IPS-NIHi7 (cell line): Measurements from ENCODE around the gene GFPT2.
A peak's percentile ranks its signal among the peaks of the same experiment; 100 is the strongest.

Experiments used
- DNase-seq: peaks from one replicate; pipeline ENCODE4 v3.0.0; 2012; ENCODE audit warnings: mixed read lengths; ENCODE audit errors: extremely low spot score

Gene GFPT2

DNA sequence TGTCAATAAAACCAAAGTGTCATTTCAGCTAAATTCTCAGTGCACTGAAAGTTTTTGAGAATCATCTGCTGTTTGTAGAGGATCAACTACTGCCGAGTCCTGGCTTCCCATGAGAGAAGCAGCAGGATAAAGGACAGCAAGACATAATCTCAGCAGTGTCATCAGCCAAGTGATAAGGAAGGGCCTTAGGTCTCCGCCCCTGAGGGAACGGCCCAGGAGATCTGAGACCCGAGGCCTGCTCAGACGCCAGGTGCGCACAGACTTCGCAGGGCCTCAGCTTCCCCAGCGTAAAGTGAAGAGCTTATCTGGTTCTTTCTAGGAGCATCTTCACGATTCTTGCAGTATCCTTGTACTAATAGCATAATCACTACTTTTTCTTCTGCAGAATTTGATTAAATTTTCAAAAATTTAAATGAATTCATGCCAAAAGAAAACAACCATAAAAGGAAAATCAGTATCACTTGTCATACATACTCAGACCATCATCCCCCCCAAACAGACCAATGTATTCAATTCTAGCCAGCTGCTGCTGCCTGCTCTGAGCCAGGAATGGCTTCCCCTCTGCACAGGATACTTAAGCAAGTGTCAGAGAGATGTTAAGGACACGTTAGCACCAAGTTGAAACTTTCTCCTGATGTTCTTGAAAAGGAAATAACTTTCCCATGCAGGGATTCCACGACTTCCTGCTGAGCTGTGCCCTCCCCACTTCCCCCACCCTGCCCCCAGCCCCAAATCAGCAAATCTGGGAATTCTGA, 2.2 kb downstream of the GFPT2 start:
- DNase-seq = no peak

DNA sequence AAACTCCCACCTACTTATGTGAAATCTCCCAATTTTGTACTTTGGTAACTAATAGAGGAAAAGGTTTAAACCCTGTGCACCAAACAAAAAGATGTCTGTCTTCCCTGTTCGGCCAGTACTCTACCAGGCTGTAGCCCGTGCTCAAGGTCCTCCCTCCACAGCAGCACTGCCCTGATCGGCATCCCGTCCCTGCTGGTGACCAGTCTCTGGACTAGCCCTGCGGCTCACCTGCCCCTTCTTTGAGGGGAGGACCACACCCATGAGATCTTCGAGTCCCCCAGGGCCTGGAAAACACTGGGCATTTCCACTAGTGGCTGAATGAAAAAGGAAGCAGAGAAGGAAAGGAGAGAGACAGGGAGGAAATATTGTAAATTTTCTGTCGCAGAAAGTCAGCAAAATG, 2.8 kb downstream of the GFPT2 start:
- no peak for DNase-seq

DNA sequence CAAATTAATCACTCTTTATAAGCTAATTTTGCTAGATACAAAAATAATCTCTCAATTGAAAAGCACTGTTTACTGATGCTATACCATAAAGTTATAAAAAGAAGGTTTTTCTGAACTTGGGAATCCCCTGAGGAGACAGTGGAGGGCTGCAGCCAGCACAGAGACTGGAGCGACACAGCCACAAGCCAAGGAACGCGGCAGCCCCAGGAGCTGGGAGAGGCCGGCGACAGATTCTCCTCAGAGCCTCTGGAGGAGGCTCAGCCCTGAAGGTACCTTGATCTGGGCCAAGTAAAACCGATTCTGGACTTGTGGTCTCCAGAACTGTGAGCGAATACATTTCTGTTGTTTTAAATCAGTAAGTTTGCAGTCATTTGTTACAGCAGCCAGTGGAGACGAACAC, 3.7 kb downstream of the GFPT2 start:
- DNase-seq = no peak

DNA sequence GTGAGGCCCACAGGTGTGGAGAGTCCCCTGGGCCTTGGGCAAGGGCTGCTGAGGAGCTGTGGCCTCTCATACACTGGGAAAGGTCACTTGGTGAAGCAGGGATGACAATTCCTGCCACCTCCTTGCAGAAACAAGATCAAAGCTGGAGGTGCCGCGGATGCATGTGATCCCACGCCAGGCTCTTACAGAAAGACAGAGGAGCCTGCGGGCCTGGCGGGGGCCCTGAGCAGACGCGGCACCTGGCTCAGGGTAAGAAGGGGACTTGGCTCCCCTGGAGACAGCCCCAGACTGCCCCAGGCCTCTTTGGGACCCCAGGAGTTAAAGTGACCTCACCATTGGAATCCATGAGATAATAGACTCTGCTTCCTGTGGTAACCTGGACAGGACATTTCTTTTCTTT, 4.8 kb downstream of the GFPT2 start:
- no peak for DNase-seq

DNA sequence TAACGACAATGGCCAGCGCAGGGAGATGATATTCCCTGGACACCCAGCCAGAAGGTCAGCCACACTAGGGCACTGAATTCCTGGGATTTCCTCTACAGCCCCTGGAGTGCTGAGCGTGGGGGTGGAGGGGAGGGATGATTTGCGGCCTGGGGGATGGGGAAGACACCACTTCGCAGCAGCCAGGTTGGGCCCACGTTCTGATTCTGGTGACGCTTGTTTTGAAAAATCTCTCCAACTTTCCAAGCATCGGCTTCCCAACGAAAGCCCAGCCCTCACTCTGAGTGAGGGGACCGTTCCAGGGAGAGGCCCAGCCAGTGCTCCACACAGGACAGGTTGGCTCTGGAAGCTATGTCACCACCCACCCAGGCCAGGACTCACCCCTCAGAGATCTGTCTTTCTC, 5.4 kb downstream of the GFPT2 start:
- DNase-seq = no peak

DNA sequence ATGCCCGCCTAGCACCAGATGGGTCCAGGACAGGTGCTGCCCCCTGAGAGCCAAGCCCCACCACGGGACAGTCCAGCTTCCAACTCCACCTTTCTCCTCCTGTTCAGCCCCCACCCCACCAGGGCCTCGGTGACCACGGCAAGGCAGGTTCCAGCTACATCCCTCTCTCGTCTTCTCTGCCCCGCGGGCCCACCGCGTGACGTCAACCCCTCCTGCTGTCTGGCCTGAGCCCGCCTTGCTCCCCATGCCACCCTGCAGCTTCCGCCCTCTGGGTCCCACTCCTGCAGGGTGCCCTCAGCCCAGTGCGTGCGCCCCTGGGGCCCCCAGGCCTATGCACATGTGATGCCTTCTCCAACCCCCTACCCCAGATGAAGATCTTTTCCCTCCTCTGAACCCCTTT, 6.8 kb downstream of the GFPT2 start:
- DNase-seq = no peak

DNA sequence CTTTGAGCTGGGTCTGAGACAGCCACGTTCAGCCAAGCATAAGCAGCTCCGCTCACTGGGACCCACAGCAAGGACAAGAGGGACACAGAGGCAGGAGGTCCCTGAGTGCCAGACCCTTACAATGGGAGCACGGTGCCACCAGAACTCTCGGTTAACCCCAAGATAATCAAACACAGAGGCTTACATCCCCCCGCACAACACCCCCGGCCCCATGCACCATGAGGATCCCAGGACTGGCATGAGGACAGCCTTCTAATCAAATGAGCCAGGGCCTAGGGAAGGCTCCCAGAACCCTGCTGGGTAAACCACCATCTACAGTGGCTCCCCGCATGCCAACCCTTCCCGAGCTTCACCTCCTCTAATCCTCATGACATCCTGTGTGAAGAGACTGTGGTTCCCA, 7.4 kb downstream of the GFPT2 start:
- DNase-seq = no peak

DNA sequence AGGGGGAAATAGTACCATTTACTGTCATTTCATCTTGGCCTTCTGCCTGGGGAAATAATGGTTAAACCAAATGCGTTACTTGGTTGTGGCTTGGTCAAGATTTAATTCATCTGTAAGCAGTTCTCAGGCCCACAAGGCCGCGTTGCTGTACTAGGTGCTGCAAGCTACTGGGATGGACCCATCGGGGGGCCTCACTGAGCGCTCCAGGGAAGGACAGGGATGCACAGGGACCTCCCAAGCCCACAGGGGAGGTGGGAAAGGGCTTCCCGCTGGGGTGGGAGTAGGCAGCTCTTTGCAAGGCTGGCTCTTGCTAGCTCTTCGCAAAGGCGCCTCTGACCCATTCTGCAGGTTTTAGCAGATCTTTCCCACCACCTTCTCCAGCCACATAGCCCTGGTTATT, 8.0 kb downstream of the GFPT2 start:
- no peak for DNase-seq

DNA sequence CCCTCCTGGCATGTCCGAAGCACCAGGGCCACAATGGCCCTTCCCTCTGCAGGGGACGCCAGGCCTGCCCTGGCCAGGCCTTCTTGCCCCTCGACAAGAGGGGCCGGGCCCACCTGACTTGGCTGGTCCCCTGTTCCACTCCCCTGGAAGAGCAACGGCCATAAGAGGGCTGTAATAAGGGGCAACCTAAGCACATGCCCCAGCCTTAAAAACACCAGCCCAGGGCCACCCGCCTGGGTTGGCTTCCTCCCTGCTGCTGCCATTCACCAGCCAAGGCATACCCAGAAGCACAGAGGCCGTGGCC, 8.5 kb downstream of the GFPT2 start:
- no peak for DNase-seq

DNA sequence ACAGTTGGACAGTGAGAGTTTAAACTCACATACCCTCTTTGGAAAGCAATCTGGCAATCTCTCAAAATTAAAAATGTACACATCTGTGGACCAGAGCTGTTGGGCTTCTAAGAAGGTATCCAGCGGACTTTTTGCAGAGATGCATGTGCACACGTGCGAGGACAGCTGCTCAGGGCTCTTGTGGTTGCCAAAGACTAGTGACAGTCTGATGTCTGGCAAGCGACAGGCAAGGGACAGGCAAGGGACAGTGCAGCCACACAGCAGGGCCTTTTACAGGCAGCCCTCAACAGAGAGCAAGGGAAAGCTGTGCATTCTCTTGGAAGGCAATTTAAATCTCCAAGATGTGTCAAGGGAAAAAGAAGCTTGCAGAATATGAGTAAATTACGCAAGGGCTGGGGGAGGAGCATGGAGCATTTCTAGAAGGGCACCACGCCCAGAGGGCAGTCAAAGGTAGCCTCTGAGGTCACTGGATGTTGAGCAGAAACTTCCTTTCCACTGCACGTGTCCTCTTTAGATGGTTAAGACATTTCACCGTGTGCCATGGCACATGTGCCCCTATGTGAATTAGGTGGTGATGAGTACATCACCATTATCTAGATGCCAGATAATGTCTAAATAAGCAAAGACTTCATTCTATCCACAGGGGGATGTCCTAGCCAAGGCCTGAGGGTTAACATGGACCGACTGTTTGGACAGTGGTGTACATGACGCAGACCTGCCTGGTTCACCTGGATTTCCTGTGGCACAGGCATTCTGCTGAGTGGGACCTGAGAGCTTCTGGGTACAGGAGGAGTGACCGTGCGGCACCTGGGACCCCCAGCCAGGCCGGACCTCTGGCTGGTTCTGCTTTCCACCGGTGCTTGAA, 9.1 kb downstream of the GFPT2 start:
- DNase-seq = no peak

DNA sequence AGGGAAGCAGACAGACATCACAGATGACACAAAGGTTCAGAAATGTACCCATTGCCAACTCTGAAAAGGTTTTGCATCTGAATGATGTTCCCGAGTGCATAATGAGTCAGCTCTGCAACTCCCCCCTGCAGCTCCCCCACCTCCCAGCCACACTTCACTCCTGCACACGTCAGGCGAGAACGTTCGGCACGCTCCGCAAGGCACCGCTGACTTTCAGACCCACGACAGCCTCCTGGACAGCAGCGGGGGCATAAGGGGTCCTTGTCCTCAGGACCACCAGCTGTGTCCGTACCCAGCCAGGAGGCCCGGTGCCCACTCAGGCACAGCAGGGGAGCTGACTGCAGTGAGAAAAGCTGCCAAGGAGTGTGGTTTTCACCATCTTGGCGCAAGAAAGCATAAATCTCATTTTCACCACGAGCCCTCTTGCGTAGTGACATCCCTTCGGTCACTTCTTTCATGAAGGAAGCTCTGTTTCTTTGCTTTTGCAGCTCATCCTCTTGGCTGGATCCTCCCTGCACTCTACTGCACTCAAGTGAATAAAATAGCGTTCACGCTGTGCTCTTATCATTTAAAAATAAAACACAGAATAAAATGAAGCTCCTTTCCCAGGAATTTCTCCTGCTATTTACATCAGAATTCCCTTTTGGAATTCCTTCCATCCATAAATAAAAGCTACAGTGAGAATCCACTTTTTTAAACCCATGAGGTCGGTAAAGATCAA, 9.9 kb downstream of the GFPT2 start:
- peak; percentile 58 for DNase-seq

DNA sequence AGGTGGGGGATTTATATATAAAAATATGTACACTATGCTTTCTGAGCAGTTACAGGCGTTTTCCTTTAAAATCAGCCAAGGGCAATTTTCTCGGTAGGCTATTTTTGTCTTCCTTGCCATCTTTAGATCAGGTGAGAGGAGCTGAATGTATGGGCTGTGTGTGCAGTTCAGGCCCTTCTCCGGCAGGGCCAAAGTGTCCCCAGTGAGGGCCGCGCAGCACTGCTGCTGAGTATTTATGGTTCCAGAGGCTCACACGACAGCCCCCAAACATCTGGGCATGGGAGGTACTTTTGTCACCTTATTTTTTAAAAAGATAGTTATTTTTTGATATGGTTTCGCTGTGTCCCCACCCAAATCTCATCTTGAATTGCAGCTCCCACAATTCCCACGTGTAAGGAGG, 11.5 kb downstream of the GFPT2 start:
- DNase-seq = no peak

DNA sequence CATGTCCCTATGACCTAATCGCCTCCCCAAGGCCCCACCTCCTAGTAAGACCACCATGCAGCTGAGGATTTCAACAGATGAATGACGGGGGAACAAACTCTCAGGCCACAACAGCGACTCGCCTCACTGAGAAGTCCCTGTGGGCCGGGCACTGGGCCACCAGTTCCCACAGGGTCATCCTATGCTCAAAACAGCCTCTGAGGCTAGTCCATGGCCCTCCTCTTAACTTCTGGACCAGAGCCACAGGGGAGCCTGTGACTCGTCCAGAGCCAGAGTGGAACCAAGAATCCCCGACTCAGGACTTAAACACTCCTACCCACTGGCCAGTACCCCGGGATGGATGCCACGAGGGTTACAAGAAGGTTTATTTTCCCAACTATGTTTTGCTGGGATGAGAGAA, 12.3 kb downstream of the GFPT2 start:
- no peak for DNase-seq

DNA sequence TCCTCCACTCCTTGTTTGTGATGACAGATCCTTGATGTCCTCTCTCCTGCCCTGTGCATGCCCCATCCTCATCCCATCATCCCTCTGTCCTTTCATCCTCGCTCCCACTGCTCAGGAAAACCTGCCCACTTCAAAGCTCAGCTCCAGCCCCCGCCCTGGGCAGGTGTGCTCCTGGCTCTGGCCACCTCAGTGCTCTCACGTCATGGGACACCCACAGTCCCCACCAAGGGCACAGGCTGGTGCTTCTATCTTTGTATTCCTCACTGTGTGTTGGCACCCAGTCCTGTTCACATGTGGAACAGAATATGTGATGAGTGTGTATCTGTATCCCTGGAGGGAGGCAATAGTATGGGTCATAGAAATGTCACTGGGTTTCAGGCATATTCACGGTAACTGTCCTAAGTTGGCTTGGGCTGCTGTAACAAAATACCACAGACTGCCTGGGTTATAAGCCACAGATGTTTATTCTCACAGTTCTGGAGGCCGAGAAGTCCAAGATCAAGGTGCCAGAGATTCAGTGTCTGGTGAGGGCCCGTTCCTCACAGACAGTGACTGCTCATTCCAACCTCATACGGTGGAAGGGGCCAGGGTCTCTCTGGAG, 13.5 kb downstream of the GFPT2 start:
- no peak for DNase-seq

DNA sequence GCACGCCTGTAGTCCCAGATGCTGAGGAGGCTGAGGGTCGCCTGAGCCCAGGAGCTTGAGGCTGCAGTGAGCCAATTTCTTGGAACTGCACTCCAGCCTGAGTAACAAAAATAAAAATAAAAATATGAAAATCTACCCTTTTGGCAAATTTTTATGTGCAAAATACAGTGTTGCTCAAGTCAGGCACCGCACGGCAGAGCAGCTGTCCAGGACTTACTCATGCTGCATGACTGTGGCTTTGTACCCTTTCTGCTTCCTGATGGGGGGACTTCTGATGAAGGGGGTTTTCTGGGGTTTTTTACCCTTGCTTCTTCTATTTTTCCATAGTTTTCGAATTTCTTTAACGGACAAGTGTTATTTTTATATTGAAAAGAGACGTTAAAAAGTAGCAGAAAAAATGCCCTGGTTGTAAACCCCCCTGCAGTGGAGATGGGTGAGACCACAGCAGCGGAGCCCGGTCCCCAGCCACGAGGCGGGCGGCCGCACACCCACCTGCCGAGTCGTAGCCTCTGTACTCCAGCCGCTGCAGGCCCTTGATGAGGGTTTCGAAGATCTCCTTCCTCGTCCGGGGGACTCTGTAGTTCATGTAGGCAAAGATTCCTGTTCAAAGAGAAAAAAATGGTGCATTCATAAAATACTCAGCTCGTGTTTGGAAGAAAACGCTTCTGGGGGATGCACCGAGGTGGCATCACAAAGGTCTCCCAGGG, 15.0 kb downstream of the GFPT2 start:
- DNase-seq = no peak

DNA sequence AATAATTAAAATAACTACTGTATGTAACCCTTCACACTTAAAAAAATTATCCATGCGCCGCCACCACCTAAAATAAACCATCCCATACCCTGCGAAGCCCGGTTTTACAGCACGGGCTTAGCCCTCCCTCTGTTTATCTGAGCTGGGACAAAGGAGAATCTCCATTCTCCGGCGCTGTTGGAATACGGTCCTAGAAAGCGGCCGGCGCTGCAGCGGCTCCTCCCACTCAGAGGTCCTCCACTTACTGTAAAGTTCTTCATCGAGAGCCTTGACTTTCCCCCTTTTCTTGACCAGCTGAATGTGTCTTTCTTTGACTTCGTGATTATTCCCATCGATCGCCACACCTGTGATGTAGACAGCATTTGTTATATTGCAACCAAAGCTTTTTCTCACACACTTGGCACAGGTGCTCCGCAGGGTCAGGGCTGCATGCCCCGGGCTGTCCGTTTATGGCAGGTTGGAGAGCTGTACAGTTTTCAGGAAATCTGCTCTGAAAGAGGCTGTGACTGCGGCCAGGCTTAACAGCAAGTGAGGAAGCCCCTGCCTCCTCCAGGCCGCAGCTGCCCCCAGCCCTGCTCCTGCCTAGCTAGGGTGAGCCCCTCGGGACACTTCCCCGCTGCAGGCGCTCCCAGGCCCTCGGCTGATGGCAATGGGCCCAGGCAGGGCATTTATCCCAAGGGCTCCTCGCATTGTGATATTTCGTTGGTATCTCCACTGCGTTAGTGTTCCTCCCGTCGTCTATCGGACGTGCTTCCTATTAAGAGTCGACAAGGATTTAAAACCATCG, 16.7 kb downstream of the GFPT2 start:
- no peak for DNase-seq

DNA sequence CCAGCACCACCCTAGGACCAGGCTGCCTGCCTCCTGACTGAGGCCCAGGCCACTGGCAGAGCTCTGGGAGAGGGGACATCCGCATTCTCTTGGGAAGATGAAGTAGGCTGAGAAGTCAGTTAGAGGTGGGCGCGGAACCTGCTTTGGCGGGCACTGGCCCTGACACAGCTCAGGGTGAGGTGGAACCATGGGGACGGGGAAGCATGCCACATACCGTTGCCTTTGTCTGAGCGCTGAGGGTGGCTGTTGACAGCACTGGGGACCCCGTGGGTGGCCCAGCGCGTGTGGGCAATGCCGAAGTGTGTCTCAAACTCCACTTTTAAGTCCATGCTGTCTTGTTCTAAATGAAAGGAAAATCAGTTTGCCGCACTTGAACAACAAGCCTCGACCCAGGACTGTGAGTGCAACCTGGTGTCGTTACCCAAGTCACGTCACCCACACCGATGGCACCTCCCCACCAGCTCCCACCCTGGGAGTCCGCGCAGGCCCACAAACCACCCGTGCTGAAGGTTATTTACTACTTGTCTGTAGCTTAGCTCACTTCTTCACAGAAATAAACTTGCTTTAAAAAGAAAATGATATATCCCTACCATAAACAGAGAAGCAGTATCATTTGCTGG, 17.4 kb downstream of the GFPT2 start:
- DNase-seq = no peak

DNA sequence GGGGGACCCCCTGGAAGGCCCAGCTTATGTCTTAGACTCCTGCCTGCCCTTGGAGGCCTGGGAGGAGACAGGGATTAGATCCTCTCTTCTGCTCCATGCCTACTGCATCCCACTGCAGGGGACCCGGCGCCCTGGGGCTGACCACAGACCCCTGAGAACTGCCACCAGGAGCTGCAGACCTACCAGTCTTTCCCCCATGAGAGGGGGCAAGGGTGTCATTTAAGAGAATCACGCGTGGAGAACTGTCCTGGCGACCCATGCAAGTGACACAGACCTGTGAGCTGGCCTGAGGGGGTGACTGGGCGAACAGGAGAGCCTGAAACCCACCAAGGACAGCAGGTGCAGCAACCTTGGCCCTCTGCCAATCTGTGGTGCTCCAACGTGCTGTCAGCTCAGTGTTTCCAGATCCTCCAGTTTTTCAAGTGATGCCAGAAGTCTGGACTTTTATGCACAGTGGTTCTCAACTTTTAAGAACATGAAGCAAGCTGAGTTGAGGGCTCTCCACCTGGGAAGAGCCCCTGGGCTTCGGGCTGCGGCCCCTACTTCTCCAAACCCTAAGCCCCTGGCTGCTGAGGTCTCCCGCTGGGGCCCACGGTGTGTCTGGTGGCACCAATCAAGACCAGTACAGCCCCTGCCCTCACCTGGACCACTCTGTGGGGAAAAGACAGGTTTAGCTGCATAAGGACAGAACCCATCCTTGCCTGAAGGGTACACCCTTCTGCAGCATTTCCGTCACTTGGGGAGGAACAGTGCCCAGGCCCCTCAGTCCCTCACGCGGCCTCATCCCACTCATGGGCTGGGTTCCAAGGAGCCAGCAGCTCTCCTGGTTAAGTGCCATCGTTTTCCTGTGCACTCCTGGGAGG, 18.2 kb downstream of the GFPT2 start:
- DNase-seq = no peak

DNA sequence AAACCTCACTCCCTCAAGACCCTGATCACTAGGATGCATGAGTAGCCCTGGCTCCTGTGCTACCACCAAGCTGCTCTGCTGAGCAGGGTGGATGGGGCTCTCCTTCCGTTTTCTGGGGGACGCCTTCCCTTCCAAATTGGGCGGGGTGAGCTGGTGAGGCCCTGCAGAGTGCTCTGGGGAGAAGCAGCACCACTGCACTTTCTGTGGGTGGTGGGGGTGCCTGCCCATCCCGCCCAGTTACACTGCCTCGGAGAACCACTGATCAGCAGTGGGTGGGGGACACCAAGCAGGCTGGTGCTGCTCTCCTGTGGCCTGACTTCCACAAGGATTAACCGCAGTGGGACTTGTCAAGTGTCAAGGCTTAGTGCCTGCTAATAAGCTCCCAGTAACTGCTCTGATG, 19.0 kb downstream of the GFPT2 start:
- DNase-seq = no peak

DNA sequence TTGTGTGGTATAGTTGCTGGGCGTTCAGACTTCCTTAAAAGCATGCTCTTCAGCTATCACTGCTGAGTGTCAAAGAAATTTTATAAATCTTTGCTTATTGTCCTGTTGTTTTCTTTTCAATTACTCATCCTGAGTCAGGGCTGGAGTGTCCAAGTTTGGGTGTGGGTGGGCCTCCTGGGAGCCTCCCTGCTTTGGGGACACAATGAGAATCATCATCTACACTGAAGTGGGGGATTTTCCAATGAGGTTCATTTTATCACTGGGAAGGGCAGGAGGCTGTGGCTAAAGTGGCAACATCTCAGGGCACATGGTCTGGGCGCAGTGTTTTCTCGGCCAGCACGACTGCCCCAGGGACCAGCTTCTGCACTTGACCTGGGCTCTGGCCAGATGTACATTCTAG, 19.5 kb downstream of the GFPT2 start:
- no peak for DNase-seq
